ENCODE measurements around the gene TBC1D22B.

DNA sequence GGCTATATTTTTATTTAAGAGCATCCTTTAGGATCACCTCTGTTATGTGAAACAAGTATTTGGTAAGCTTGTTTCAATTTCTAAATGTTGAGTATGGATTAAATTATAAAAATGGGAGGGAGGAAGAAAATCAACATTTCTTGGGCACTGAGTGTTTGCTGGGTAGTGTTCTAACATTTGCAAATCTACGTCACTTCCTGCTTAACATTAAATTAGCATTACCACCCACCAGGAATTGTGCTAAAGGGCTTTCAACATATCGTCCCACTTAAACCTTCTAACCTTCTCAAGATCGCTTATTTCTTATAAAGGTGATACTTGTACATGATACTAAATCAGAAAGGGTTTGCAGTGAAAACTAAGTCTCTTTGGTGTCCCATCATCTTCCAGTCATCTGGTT is 8.3 kb downstream of the TBC1D22B start:
- TF ChIP-seq, protein P1, sequence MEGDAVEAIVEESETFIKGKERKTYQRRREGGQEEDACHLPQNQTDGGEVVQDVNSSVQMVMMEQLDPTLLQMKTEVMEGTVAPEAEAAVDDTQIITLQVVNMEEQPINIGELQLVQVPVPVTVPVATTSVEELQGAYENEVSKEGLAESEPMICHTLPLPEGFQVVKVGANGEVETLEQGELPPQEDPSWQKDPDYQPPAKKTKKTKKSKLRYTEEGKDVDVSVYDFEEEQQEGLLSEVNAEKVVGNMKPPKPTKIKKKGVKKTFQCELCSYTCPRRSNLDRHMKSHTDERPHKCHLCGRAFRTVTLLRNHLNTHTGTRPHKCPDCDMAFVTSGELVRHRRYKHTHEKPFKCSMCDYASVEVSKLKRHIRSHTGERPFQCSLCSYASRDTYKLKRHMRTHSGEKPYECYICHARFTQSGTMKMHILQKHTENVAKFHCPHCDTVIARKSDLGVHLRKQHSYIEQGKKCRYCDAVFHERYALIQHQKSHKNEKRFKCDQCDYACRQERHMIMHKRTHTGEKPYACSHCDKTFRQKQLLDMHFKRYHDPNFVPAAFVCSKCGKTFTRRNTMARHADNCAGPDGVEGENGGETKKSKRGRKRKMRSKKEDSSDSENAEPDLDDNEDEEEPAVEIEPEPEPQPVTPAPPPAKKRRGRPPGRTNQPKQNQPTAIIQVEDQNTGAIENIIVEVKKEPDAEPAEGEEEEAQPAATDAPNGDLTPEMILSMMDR (IDR thresholded peaks at IDR 0.05), result no peak
- TF ChIP-seq EP300 (IDR thresholded peaks at IDR 0.05), result no peak
- no peak for TF ChIP-seq POLR2A (IDR thresholded peaks at IDR 0.05)
